H9 (cell line): ENCODE data around the gene DNAJC1. TPM values are rescaled to one million over a fixed set of nuclear protein-coding genes. Genes with fewer than 3 reads are reported as not detected.

Source experiments
- DNase-seq: peaks from one replicate; pipeline ENCODE4 v3.0.0-alpha.2; 2017
- H2AFZ ChIP-seq: one replicate; pipeline ENCODE4 v1.6.1; 2013; ENCODE audit warnings: mild to moderate bottlenecking, low read length, control low read depth, moderate library complexity
- H2AK5ac ChIP-seq: 2 replicates; pipeline ENCODE4 v1.6.1; 2013; ENCODE audit warnings: low read length, control low read depth, mixed read lengths; ENCODE audit not compliant: insufficient read length
- H2BK120ac ChIP-seq: one replicate; pipeline ENCODE4 v1.6.1; 2013; ENCODE audit warnings: low read depth, mild to moderate bottlenecking, low read length, control low read depth, inconsistent platforms; ENCODE audit not compliant: poor library complexity, severe bottlenecking
- H2BK12ac ChIP-seq: 2 replicates; pipeline ENCODE4 v1.6.1; 2013; ENCODE audit warnings: low read length, control low read depth, mixed read lengths, low read depth; ENCODE audit not compliant: insufficient read length
- H2BK15ac ChIP-seq: 2 replicates; pipeline ENCODE4 v1.6.1; 2013; ENCODE audit warnings: low read depth, low read length, control low read depth
- H2BK20ac ChIP-seq: one replicate; pipeline ENCODE4 v1.6.1; 2013; ENCODE audit warnings: low read depth, mild to moderate bottlenecking, low read length, control low read depth, inconsistent platforms; ENCODE audit not compliant: poor library complexity, severe bottlenecking
- H2BK5ac ChIP-seq: 2 replicates; pipeline ENCODE4 v1.6.1; 2013; ENCODE audit warnings: low read length, control low read depth, mixed read lengths; ENCODE audit not compliant: insufficient read length
- H3K14ac ChIP-seq: 2 replicates; pipeline ENCODE4 v1.6.1; 2013; ENCODE audit warnings: low read length, control low read depth; ENCODE audit not compliant: insufficient read depth
- H3K18ac ChIP-seq: 2 replicates; pipeline ENCODE4 v1.6.1; 2013; ENCODE audit warnings: low read depth, mild to moderate bottlenecking, mixed read lengths, low read length, control low read depth; ENCODE audit not compliant: insufficient read length
- H3K23ac ChIP-seq: 2 replicates; pipeline ENCODE4 v1.6.1; 2013; ENCODE audit warnings: low read length, control low read depth, mixed read lengths, low read depth; ENCODE audit not compliant: insufficient read length
- H3K23me2 ChIP-seq: 2 replicates; pipeline ENCODE4 v1.6.1; 2013; ENCODE audit warnings: low read depth, mild to moderate bottlenecking, mixed read lengths, low read length, control low read depth; ENCODE audit not compliant: insufficient read length, poor library complexity, severe bottlenecking
- H3K27ac ChIP-seq: 2 replicates; pipeline ENCODE4 v1.5.1; 2013; ENCODE audit warnings: low read length, control low read depth, mixed read lengths, low read depth; ENCODE audit not compliant: insufficient read length
- H3K27me3 ChIP-seq: 2 replicates; pipeline ENCODE4 v1.6.1; 2013; ENCODE audit warnings: low read length, control low read depth, inconsistent platforms; ENCODE audit not compliant: insufficient read depth
- H3K4ac ChIP-seq: 2 replicates; pipeline ENCODE4 v1.6.1; 2013; ENCODE audit warnings: low read depth, mild to moderate bottlenecking, control low read depth, inconsistent platforms, low read length, moderate library complexity
- H3K4me1 ChIP-seq: 2 replicates; pipeline ENCODE4 v1.6.1; 2013; ENCODE audit warnings: low read length, control low read depth, inconsistent platforms; ENCODE audit not compliant: insufficient read depth
- H3K4me2 ChIP-seq: 2 replicates; pipeline ENCODE4 v1.6.1; 2013; ENCODE audit warnings: low read length, control low read depth, mixed read lengths; ENCODE audit not compliant: insufficient read length, insufficient read depth
- H3K56ac ChIP-seq: 2 replicates; pipeline ENCODE4 v1.6.1; 2013; ENCODE audit warnings: low read depth, mild to moderate bottlenecking, mixed read lengths, low read length, control low read depth; ENCODE audit not compliant: insufficient read length
- H3K79me1 ChIP-seq: 2 replicates; pipeline ENCODE4 v1.6.1; 2013; ENCODE audit warnings: low read depth, mild to moderate bottlenecking, moderate library complexity, low read length, control low read depth, inconsistent platforms; ENCODE audit not compliant: insufficient read depth, poor library complexity, severe bottlenecking
- H3K79me2 ChIP-seq: 2 replicates; pipeline ENCODE4 v1.6.1; 2013; ENCODE audit warnings: low read length, control low read depth, inconsistent platforms; ENCODE audit not compliant: insufficient read depth
- H3K9ac ChIP-seq: 2 replicates; pipeline ENCODE4 v1.6.1; 2013; ENCODE audit warnings: low read length, control low read depth, mixed read lengths; ENCODE audit not compliant: insufficient read length; ENCODE audit errors: extremely low read depth
- H3K9me3 ChIP-seq: one replicate; pipeline ENCODE4 v1.6.1; 2013; ENCODE audit warnings: low read depth, low read length, inconsistent platforms; ENCODE audit not compliant: control insufficient read depth
- H3T11ph ChIP-seq: one replicate; pipeline ENCODE4 v1.6.1; 2013; ENCODE audit warnings: mild to moderate bottlenecking, low read length, control low read depth, inconsistent platforms
- H4K20me1 ChIP-seq: one replicate; pipeline ENCODE4 v1.6.1; 2013; ENCODE audit not compliant: control insufficient read depth, insufficient read length, insufficient read depth
- H4K5ac ChIP-seq: 2 replicates; pipeline ENCODE4 v1.6.1; 2013; ENCODE audit warnings: low read depth, mild to moderate bottlenecking, mixed read lengths, low read length, control low read depth; ENCODE audit not compliant: insufficient read length
- H4K8ac ChIP-seq: replicated peaks from 2 replicates; pipeline ENCODE4 v1.6.1; 2013; ENCODE audit warnings: low read length, control low read depth, mixed read lengths, low read depth; ENCODE audit not compliant: insufficient read length
- H4K91ac ChIP-seq: 2 replicates; pipeline ENCODE4 v1.6.1; 2013; ENCODE audit warnings: low read depth, mild to moderate bottlenecking, moderate library complexity, mixed read lengths, low read length, control low read depth; ENCODE audit not compliant: insufficient read length
- H3K27ac Mint-ChIP-seq, 3 experiments: 2 replicates in 2 of 3; 3 replicates in 1 of 3; pipeline ENCODE4 v1.8.0; 2020 to 2021; ENCODE audit warnings: mixed read lengths in 3 of 3, mild to moderate bottlenecking in 1 of 3, moderate library complexity in 1 of 3
- H3K27me3 Mint-ChIP-seq: 2 replicates; pipeline ENCODE4 v1.8.0; 2021; ENCODE audit warnings: low read depth, mild to moderate bottlenecking, moderate library complexity, mixed read lengths
- H3K36me3 Mint-ChIP-seq, 3 experiments: 2 replicates in 2 of 3; 3 replicates in 1 of 3; pipeline ENCODE4 v1.8.0; 2020 to 2021; ENCODE audit warnings: low read depth in 3 of 3, mixed read lengths in 3 of 3; ENCODE audit not compliant: insufficient read depth in 1 of 3
- H3K4me1 Mint-ChIP-seq, 2 experiments: 2 replicates each; pipeline ENCODE4 v1.8.0; 2020; ENCODE audit warnings: mixed read lengths in 2 of 2
- H3K4me3 Mint-ChIP-seq, 2 experiments: 2 replicates in 1 of 2; 3 replicates in 1 of 2; pipeline ENCODE4 v1.8.0; 2020 to 2021; ENCODE audit warnings: mild to moderate bottlenecking in 2 of 2, mixed read lengths in 2 of 2, moderate library complexity in 1 of 2
- H3K9me3 Mint-ChIP-seq, 2 experiments: 2 replicates in 1 of 2; 3 replicates in 1 of 2; pipeline ENCODE4 v1.8.0; 2020; ENCODE audit warnings: mild to moderate bottlenecking in 2 of 2, mixed read lengths in 2 of 2, moderate library complexity in 1 of 2
- WGBS: extraction: QIAGEN DNeasy Blood & Tissue Kit; methylation state at CpG from one replicate; pipeline ENCODE4 v1.1.7; 2013; ENCODE audit warnings: missing lambda C conversion rate, low lambda C conversion rate, mixed read lengths; ENCODE audit not compliant: insufficient read length; ENCODE audit errors: extremely low coverage; 5-methylcytosine and 5-hydroxymethylcytosine counted together
- total RNA-seq: library from RNA; stranded (reverse); gene quantifications from 2 replicates; pipeline ENCODE4 v1.2.1, GENCODE V29; 2021
- TF ChIP-seq, protein P1 (sequence below): fragments of 200-600 bp; sonication (generic); conservative IDR thresholded peaks from 3 replicates; pipeline ENCODE4 v1.8.0; 2021; ENCODE audit warnings: antibody characterized with exemption, mild to moderate bottlenecking

The DNAJC1 gene
- total RNA-seq, 1 experiment from 2014 or later, result 11.2 TPM

DNA sequence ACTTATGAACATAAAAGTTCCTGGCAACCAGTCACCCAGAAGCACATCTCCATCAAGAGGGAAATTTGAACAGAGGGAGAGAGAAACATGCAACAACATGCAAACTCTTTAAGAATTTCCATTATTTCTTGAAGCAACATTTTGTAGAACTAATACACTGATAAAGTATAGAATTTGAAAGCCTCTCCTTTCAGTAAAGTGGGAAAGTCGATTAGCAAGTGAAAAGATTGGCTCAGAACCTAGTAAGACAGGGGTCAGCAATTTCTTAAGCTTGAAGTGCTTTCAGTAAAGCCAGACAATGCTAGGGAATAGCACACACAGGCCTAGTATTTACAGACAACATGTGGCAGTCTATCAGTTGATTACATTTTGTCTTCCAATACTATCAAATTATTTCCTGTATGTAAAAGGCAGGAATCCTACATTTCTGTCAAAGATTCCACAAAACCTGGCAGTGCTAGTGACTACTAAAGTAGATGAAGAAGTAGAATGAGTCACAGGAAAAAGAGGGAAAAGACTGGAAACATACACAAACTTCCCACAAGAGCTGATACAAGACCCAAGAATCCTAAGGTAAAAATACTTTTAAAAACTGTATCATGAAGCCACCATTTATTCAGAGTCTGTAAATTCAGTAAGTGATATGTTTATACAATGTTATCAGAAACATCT is 25.2 kb downstream of the DNAJC1 start:
- Mint-ChIP-seq H3K4me3 (no peak overlapping the region), H3K4me1 (peaks cover 47 to 60% of the 10 kb centered on the region in 2 experiments), H3K9me3 (no peaks in the 10 kb centered on the region), H3K27ac (peak overlapping the region; percentile 68 to 97 (median 69); a peak in 6 of 7 replicates), H3K36me3 (no peaks in the 10 kb centered on the region), H3K27me3 (no peaks in the 10 kb centered on the region)
- Histone ChIP-seq H3K23ac (no peak overlapping the region), H2AFZ (no peak overlapping the region), H2BK20ac (no peak overlapping the region), H4K5ac (no peak overlapping the region), H2BK120ac (no peak overlapping the region), H3K56ac (no peak overlapping the region), H3K23me2 (no peaks in the 10 kb centered on the region), H3K4ac (no peak overlapping the region), H3T11ph (no peak overlapping the region), H2BK15ac (no peak overlapping the region), H2AK5ac (no peak overlapping the region), H3K27ac (no peak overlapping the region), H4K20me1 (no peaks in the 10 kb centered on the region), H3K79me1 (no peaks in the 10 kb centered on the region), H4K91ac (no peak overlapping the region), H2BK12ac (no peak overlapping the region), H3K14ac (no peak overlapping the region), H3K9ac (no peak overlapping the region), H3K27me3 (no peaks in the 10 kb centered on the region), H3K4me1 (no peaks in the 10 kb centered on the region; the same call in 1 of the 2 replicates), H3K9me3 (no peaks in the 10 kb centered on the region), H4K8ac (no peak overlapping the region), H3K79me2 (no peaks in the 10 kb centered on the region), H3K4me2 (no peak overlapping the region), H2BK5ac (no peak overlapping the region), H3K18ac (no peak overlapping the region)
- DNase-seq, result no peak
- TF ChIP-seq, protein P1, sequence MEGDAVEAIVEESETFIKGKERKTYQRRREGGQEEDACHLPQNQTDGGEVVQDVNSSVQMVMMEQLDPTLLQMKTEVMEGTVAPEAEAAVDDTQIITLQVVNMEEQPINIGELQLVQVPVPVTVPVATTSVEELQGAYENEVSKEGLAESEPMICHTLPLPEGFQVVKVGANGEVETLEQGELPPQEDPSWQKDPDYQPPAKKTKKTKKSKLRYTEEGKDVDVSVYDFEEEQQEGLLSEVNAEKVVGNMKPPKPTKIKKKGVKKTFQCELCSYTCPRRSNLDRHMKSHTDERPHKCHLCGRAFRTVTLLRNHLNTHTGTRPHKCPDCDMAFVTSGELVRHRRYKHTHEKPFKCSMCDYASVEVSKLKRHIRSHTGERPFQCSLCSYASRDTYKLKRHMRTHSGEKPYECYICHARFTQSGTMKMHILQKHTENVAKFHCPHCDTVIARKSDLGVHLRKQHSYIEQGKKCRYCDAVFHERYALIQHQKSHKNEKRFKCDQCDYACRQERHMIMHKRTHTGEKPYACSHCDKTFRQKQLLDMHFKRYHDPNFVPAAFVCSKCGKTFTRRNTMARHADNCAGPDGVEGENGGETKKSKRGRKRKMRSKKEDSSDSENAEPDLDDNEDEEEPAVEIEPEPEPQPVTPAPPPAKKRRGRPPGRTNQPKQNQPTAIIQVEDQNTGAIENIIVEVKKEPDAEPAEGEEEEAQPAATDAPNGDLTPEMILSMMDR, result no peak
- no CpG with 5 or more reads among the region's 1 CpG for WGBS
